PFSK-1 (cell line): ENCODE measurements around the gene RLN3.

Source experiments
- FOXP2 ChIP-seq: optimal IDR thresholded peaks from 2 replicates; pipeline ENCODE3; 2011; ENCODE audit warnings: borderline replicate concordance, control low read depth, inconsistent platforms; ENCODE audit not compliant: insufficient read depth; ENCODE audit errors: extremely low read length, extremely low read depth
- POLR2AphosphoS5 ChIP-seq: IDR thresholded peaks from 2 replicates; pipeline ENCODE4 v1.6.1; 2012; ENCODE audit warnings: low read depth, mild to moderate bottlenecking, control low read depth, low read length, moderate library complexity
- SIN3A ChIP-seq: IDR thresholded peaks from 2 replicates; pipeline ENCODE4 v1.6.1; 2012; ENCODE audit warnings: mild to moderate bottlenecking, low read length, moderate library complexity, borderline replicate concordance; ENCODE audit not compliant: insufficient read depth
- TAF1 ChIP-seq: IDR thresholded peaks from 2 replicates; pipeline ENCODE4 v1.6.1; 2012; ENCODE audit warnings: low read length, control low read depth, borderline replicate concordance; ENCODE audit not compliant: insufficient read depth
- TF ChIP-seq, protein P1 (sequence below), 2 experiments: IDR thresholded peaks; 2 replicates each; pipeline versions ENCODE4 v1.6.1 to v1.8.0; 2011 to 2012; ENCODE audit warnings: low read depth in 2 of 2, low read length in 2 of 2, control low read depth in 1 of 2, inconsistent platforms in 1 of 2, mild to moderate bottlenecking in 1 of 2, moderate library complexity in 1 of 2; ENCODE audit not compliant: insufficient read depth in 1 of 2

The RLN3 gene

DNA sequence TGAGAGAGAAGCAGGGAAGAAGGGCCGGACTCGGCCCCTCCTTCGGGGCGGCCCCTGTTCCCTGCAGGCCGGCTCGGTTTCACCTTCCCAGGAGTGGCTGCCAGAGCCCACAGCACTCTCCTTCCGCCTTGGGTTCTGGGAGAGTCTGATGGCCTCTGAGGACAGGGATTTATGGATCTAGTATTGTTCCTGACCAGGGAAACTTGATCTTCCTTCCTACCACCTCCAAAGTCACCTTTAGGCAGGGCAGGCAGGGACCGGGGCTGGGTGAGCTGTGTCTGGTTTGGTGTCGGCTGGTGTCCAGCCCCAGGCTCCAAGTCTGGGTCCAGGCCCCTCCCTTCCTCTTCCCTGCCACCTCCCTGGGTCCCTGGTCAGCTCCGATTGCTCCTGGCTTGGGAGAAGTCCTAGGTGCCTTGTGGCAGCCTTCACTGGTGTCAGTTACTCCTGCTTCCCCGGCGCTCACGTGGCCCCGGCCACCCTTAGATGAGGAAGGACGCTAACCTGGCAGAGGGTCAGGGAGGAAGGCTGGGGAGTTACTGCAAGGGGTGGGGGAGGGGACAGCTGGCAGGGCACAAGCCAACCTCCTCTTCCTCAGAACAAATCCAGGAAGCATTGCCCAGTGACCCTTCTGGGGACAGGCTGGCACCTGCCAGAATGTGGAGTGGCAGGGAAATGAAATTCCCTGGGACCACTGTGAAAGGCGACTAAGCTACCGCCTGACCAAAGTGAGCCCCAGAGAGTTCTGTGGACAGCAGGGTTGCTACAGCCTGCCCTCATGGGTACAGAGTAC, 40.7 kb upstream of the RLN3 start:
- TF ChIP-seq, protein P1, sequence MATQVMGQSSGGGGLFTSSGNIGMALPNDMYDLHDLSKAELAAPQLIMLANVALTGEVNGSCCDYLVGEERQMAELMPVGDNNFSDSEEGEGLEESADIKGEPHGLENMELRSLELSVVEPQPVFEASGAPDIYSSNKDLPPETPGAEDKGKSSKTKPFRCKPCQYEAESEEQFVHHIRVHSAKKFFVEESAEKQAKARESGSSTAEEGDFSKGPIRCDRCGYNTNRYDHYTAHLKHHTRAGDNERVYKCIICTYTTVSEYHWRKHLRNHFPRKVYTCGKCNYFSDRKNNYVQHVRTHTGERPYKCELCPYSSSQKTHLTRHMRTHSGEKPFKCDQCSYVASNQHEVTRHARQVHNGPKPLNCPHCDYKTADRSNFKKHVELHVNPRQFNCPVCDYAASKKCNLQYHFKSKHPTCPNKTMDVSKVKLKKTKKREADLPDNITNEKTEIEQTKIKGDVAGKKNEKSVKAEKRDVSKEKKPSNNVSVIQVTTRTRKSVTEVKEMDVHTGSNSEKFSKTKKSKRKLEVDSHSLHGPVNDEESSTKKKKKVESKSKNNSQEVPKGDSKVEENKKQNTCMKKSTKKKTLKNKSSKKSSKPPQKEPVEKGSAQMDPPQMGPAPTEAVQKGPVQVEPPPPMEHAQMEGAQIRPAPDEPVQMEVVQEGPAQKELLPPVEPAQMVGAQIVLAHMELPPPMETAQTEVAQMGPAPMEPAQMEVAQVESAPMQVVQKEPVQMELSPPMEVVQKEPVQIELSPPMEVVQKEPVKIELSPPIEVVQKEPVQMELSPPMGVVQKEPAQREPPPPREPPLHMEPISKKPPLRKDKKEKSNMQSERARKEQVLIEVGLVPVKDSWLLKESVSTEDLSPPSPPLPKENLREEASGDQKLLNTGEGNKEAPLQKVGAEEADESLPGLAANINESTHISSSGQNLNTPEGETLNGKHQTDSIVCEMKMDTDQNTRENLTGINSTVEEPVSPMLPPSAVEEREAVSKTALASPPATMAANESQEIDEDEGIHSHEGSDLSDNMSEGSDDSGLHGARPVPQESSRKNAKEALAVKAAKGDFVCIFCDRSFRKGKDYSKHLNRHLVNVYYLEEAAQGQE (IDR thresholded peaks at IDR 0.05; ENCODE audit: insufficient read depth in 1 of 2, low read depth in 2 of 2, low read length in 2 of 2), result no peak
- TF ChIP-seq TAF1 (no peak), FOXP2 (no peak), SIN3A (no peak), POLR2AphosphoS5 (no peak)

DNA sequence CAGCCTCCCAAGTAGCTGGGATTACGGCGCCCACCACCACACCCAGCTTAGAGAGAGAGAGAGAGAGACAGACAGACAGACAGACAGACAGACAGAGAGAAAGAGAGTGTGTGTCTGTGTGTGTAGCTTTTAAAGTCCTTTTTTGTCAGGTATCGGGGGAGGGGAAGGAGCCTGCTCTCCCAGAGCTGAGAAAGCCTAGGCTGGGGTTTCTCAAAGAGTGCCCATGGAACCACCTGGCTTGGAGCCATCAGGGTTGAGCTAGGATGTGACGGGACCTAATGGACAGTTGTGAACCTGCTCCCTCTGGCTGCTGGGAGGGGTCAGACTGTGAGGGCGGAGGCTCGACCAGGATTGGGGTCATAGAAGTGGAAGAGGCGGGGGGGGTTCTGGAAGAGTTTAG, 38.5 kb upstream of the RLN3 start:
- no peak for TF ChIP-seq FOXP2
- TF ChIP-seq TAF1, result no peak
- TF ChIP-seq SIN3A, result no peak
- TF ChIP-seq, protein P1 (IDR thresholded peaks at IDR 0.05; ENCODE audit: insufficient read depth in 1 of 2, low read depth in 2 of 2, low read length in 2 of 2), result no peak
- no peak for TF ChIP-seq POLR2AphosphoS5

DNA sequence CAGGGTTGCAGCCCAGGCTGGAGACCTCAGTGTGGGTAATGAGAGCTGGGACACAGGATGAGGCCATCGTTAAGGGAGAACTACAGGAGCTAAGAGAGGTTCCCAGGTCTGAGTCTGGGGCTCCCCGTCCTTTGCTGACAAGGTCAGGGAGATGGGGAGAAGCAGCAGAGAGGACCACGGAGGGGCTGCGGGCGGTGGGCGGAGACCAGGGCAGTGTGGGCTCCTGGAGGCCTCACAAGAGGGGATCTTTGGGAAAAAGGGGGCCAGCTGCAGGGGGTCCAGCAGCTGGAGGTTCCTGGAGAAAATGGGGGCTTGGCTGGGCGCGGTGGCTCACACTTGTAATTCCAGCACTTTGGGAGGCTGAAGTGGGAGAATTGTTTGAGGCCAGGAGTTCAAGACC, 37.9 kb upstream of the RLN3 start:
- TF ChIP-seq FOXP2 (no peak), TAF1 (no peak), POLR2AphosphoS5 (no peak), SIN3A (no peak)
- TF ChIP-seq, protein P1 (IDR thresholded peaks at IDR 0.05; ENCODE audit: insufficient read depth in 1 of 2, low read depth in 2 of 2, low read length in 2 of 2), result no peak

DNA sequence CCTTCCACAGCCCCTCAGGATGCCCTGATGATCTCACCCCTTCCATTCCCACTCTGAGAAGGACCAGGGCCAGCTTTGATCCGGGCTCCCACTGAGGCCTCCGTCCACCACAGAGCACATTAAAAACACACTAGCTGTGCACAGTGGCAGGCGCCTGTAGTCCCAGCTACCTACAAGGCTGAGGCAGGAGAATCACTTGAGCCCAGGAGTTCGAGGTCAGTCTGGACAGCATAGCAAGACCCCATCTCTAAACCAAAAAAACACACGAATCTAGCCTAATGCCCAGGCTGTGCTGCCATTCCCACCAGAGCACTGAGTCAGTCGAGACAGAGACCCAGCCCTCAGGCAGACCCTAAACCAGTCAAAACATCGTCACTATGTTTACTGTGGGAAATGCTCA, 35.9 kb upstream of the RLN3 start:
- TF ChIP-seq, protein P1 (IDR thresholded peaks at IDR 0.05; ENCODE audit: insufficient read depth in 1 of 2, low read depth in 2 of 2, low read length in 2 of 2), result no peak
- TF ChIP-seq TAF1 (no peak), FOXP2 (no peak), SIN3A (no peak), POLR2AphosphoS5 (no peak)
